Stimulated activated CD4-positive, alpha-beta T cell treated with anti-CD3 and anti-CD28 coated beads, Interleukin-15, amount 100 ng/mL, for 24 hours (primary cell): Measurements from ENCODE around the gene NIPAL4.
A peak's percentile ranks its signal among the peaks of the same experiment; 100 is the strongest.

Experiments used
- DNase-seq: peaks from one replicate; pipeline ENCODE4 v3.0.0-alpha.2; 2020

NIPAL4 gene

GRCh38 chr5:157486221-157486681 lies 26.2 kb downstream of the NIPAL4 start:
- no peak for DNase-seq

- no peak for DNase-seq
Observed at GRCh38 chr5:157486861-157487260, 26.8 kb downstream of the NIPAL4 start.

- no peak for DNase-seq
Observed at GRCh38 chr5:157487358-157487757, 27.3 kb downstream of the NIPAL4 start.

- no peak for DNase-seq
Observed at GRCh38 chr5:157491471-157491995, 31.5 kb downstream of the NIPAL4 start.

- no peak for DNase-seq
Observed at GRCh38 chr5:157492886-157493285, 32.9 kb downstream of the NIPAL4 start.

- DNase-seq: no peak
Observed at GRCh38 chr5:157494178-157494832, 34.3 kb downstream of the NIPAL4 start.

GRCh38 chr5:157496864-157497263 lies 36.9 kb downstream of the NIPAL4 start:
- no peak for DNase-seq

- no peak for DNase-seq
Observed at GRCh38 chr5:157497875-157498611, 38.0 kb downstream of the NIPAL4 start.

- DNase-seq: no peak
Observed at GRCh38 chr5:157502143-157502647, 42.2 kb downstream of the NIPAL4 start.

GRCh38 chr5:157504053-157504452 lies 44.0 kb downstream of the NIPAL4 start:
- no peak for DNase-seq

GRCh38 chr5:157505496-157505895 lies 45.5 kb downstream of the NIPAL4 start:
- DNase-seq: no peak

GRCh38 chr5:157506066-157506590 lies 46.1 kb downstream of the NIPAL4 start:
- no peak for DNase-seq

- DNase-seq: no peak
Observed at GRCh38 chr5:157506981-157507780, 47.2 kb downstream of the NIPAL4 start.

GRCh38 chr5:157509093-157509492 lies 49.1 kb downstream of the NIPAL4 start:
- no peak for DNase-seq

- no peak for DNase-seq
Observed at GRCh38 chr5:157509587-157509986, 49.6 kb downstream of the NIPAL4 start.

GRCh38 chr5:157510682-157511081 lies 50.7 kb downstream of the NIPAL4 start:
- no peak for DNase-seq

- peak; percentile 62 for DNase-seq
Observed at GRCh38 chr5:157511651-157512644, 51.9 kb downstream of the NIPAL4 start.

GRCh38 chr5:157513182-157513581 lies 53.2 kb downstream of the NIPAL4 start:
- DNase-seq: no peak

- DNase-seq: no peak
Observed at GRCh38 chr5:157514974-157515373, 55.0 kb downstream of the NIPAL4 start.

GRCh38 chr5:157516006-157516405 lies 56.0 kb downstream of the NIPAL4 start:
- DNase-seq: peak; percentile 53

GRCh38 chr5:157516626-157517325 lies 56.8 kb downstream of the NIPAL4 start:
- no peak for DNase-seq
